DND-41 (cell line): ENCODE results near the gene RAVER2.

Experiments used
- ATAC-seq: fragments of 200-7000 bp; cut with Tn5 transposase; 3 replicates; pipeline ENCODE4 v1.9.1; 2021; ENCODE audit warnings: low read depth; ENCODE audit not compliant: insufficient read depth
- DNase-seq: peaks from one replicate; pipeline ENCODE4 v3.0.0-alpha.2; 2020
- H2AFZ ChIP-seq: 2 replicates; pipeline ENCODE4 v1.6.0; 2012; ENCODE audit warnings: low read depth, low read length
- H3K27ac ChIP-seq: 2 replicates; pipeline ENCODE4 v1.5.1; 2012; ENCODE audit warnings: low read length, inconsistent platforms
- H3K27me3 ChIP-seq: fragments of 200-600 bp; sonication (generic); 2 replicates; pipeline ENCODE4 v1.6.0; 2012; ENCODE audit warnings: low read length, mild to moderate bottlenecking, inconsistent platforms; ENCODE audit not compliant: insufficient read depth, poor library complexity
- H3K36me3 ChIP-seq: 2 replicates; pipeline ENCODE4 v1.5.1; 2012; ENCODE audit warnings: low read length, inconsistent platforms; ENCODE audit not compliant: insufficient read depth
- H3K4me1 ChIP-seq: 2 replicates; pipeline ENCODE4 v1.5.1; 2012; ENCODE audit warnings: mild to moderate bottlenecking, low read length; ENCODE audit not compliant: insufficient read depth
- H3K4me2 ChIP-seq: 2 replicates; pipeline ENCODE4 v1.6.0; 2012; ENCODE audit warnings: mild to moderate bottlenecking, moderate library complexity, low read length, inconsistent platforms; ENCODE audit not compliant: insufficient read depth
- H3K4me3 ChIP-seq, 2 experiments: fragments of 200-600 bp in 1 of 2; shearing (Covaris generic) in 1 of 2; 2 replicates each; pipeline ENCODE4 v1.5.1; 2012 to 2016; ENCODE audit warnings: inconsistent platforms in 2 of 2, low read length in 2 of 2, mild to moderate bottlenecking in 2 of 2, low read depth in 1 of 2, moderate library complexity in 1 of 2
- H3K79me2 ChIP-seq: 2 replicates; pipeline ENCODE4 v1.6.0; 2012; ENCODE audit warnings: low read length, inconsistent platforms; ENCODE audit not compliant: insufficient read depth
- H3K9ac ChIP-seq: 2 replicates; pipeline ENCODE4 v1.6.0; 2012; ENCODE audit warnings: low read depth, mild to moderate bottlenecking, inconsistent platforms, low read length, moderate library complexity
- H3K9me3 ChIP-seq: 2 replicates; pipeline ENCODE4 v1.5.1; 2012; ENCODE audit warnings: low read length, moderate library complexity, mild to moderate bottlenecking, inconsistent platforms; ENCODE audit not compliant: insufficient read depth, severe bottlenecking
- H4K20me1 ChIP-seq: 2 replicates; pipeline ENCODE4 v1.6.0; 2012; ENCODE audit warnings: low read length; ENCODE audit not compliant: insufficient read depth
- EZH2 ChIP-seq: IDR thresholded peaks from 3 replicates; pipeline ENCODE4 v1.6.1; 2012; ENCODE audit warnings: borderline replicate concordance, low read depth, mild to moderate bottlenecking, moderate library complexity, low read length, inconsistent platforms; ENCODE audit not compliant: severe bottlenecking
- TF ChIP-seq, protein P1 (sequence below): IDR thresholded peaks from 2 replicates; pipeline ENCODE4 v1.5.1; 2012; ENCODE audit warnings: borderline replicate concordance, low read length, moderate library complexity, mild to moderate bottlenecking; ENCODE audit not compliant: poor library complexity, severe bottlenecking; ENCODE audit errors: extremely low read depth

RAVER2 gene

GRCh38 chr1:64872067-64872466, 127.2 kb downstream of the RAVER2 start:
- ATAC-seq (no peak), DNase-seq (no peak)
- Histone ChIP-seq H3K79me2 (no peaks in the 10 kb centered on the region), H3K4me3 (no peak overlapping the region), H3K27ac (no peak overlapping the region), H3K9me3 (no peaks in the 10 kb centered on the region), H3K36me3 (peaks cover 95% of the 10 kb centered on the region), H3K9ac (no peak overlapping the region), H2AFZ (no peak overlapping the region), H3K4me1 (peaks cover 2% of the 10 kb centered on the region; the same call in 1 of the 2 replicates), H3K4me2 (no peak overlapping the region), H3K27me3 (no peaks in the 10 kb centered on the region), H4K20me1 (peaks cover 20% of the 10 kb centered on the region)
- no peak for TF ChIP-seq EZH2
- TF ChIP-seq, protein P1, sequence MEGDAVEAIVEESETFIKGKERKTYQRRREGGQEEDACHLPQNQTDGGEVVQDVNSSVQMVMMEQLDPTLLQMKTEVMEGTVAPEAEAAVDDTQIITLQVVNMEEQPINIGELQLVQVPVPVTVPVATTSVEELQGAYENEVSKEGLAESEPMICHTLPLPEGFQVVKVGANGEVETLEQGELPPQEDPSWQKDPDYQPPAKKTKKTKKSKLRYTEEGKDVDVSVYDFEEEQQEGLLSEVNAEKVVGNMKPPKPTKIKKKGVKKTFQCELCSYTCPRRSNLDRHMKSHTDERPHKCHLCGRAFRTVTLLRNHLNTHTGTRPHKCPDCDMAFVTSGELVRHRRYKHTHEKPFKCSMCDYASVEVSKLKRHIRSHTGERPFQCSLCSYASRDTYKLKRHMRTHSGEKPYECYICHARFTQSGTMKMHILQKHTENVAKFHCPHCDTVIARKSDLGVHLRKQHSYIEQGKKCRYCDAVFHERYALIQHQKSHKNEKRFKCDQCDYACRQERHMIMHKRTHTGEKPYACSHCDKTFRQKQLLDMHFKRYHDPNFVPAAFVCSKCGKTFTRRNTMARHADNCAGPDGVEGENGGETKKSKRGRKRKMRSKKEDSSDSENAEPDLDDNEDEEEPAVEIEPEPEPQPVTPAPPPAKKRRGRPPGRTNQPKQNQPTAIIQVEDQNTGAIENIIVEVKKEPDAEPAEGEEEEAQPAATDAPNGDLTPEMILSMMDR, result no peak

GRCh38 chr1:64873576-64873975, 128.7 kb downstream of the RAVER2 start:
- peaks cover 91% of the 10 kb centered on the region for H3K36me3 ChIP-seq
- H3K9me3 ChIP-seq, result no peaks in the 10 kb centered on the region
- no peak overlapping the region for H3K4me2 ChIP-seq
- no peak overlapping the region for H3K9ac ChIP-seq
- H3K4me3 ChIP-seq, result no peak overlapping the region
- H2AFZ ChIP-seq, result no peak overlapping the region
- H3K79me2 ChIP-seq, result no peaks in the 10 kb centered on the region
- H3K4me1 ChIP-seq, result peaks cover 11% of the 10 kb centered on the region
- no peaks in the 10 kb centered on the region for H3K27me3 ChIP-seq
- TF ChIP-seq, protein P1, result no peak
- no peak for TF ChIP-seq EZH2
- DNase-seq (no peak), ATAC-seq (no peak)
- peaks cover 19% of the 10 kb centered on the region for H4K20me1 ChIP-seq
- no peak overlapping the region for H3K27ac ChIP-seq

GRCh38 chr1:64874666-64875065, 129.8 kb downstream of the RAVER2 start:
- Histone ChIP-seq H3K4me3 (no peak overlapping the region), H3K9me3 (no peaks in the 10 kb centered on the region), H3K27me3 (no peaks in the 10 kb centered on the region), H3K36me3 (peaks cover 89% of the 10 kb centered on the region), H2AFZ (no peak overlapping the region), H3K27ac (no peak overlapping the region), H4K20me1 (peaks cover 17% of the 10 kb centered on the region), H3K4me1 (peaks cover 11% of the 10 kb centered on the region), H3K9ac (no peak overlapping the region), H3K79me2 (no peaks in the 10 kb centered on the region), H3K4me2 (no peak overlapping the region)
- TF ChIP-seq EZH2, result no peak
- TF ChIP-seq, protein P1, result no peak
- no peak for DNase-seq
- ATAC-seq, result no peak

DNA sequence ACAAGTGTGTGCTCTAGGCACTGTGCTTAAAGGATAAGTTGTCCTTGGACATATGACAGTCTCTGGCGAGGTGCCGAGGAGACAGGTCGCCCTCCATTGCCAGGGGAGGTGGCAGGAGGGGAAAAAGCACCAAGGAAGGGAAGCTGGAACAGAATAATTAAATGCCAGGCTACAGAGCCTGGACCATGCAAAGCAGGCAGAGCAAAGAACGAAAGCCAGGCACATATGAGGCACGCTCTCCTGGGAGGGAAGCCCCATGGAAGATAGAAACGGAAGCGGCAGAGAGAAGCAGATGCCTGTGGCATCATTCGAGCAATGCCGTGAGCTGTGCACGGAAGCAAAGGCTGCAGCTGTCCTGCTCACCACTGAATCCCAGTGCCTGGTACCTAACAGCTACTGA, 130.2 kb downstream of the RAVER2 start:
- Histone ChIP-seq H3K79me2 (no peaks in the 10 kb centered on the region), H2AFZ (no peak overlapping the region), H3K4me1 (peaks cover 11% of the 10 kb centered on the region), H3K9ac (no peak overlapping the region), H3K4me3 (no peak overlapping the region), H3K36me3 (peaks cover 85% of the 10 kb centered on the region), H3K4me2 (no peak overlapping the region), H3K27ac (no peak overlapping the region), H3K9me3 (no peaks in the 10 kb centered on the region), H3K27me3 (no peaks in the 10 kb centered on the region), H4K20me1 (peaks cover 16% of the 10 kb centered on the region)
- no peak for ATAC-seq
- DNase-seq, result no peak
- no peak for TF ChIP-seq EZH2
- TF ChIP-seq, protein P1, result no peak
